K562 (cell line): ENCODE results near the gene CCNYL1. TPM values are rescaled to one million over a fixed set of nuclear protein-coding genes. Genes with fewer than 3 reads are reported as not detected.

ENCODE experiments used
- ATAC-seq: fragments of 200-7000 bp; cut with Tn5 transposase; 3 replicates; pipeline ENCODE4 v1.9.1; 2020; ENCODE audit warnings: moderate library complexity
- BruUV-seq: library from RNA; stranded (reverse); fragments of 400-500 nt; replicated peaks from 2 replicates; lab custom pipeline; 2021; lab: Mats Ljungman, UMichigan
- CTCF ChIA-PET: fragments of 300-600 bp; formaldehyde crosslinking; extraction: SDS; loops from one replicate; lab custom pipeline; 2021; ENCODE audit warnings: low intra/inter-chr PET ratio; lab: Yijun Ruan, JAX
- POLR2A ChIA-PET: fragments of 300-600, 350-650 bp; sonication (Branson Sonifier 250); formaldehyde crosslinking; extraction: SDS; loops from one replicate; lab custom pipeline; 2021; ENCODE audit warnings: antibody characterized with exemption, inconsistent platforms; lab: Yijun Ruan, JAX
- DNase-seq, 4 experiments: peaks; one replicate each; pipeline versions ENCODE4 v3.0.0 to v3.0.0-alpha.2; 2011 to 2018; ENCODE audit warnings: low spot score in 3 of 4, mixed read lengths in 3 of 4; ENCODE audit errors: extremely low read depth in 1 of 4
- FAIRE-seq: peaks from 2 replicates; lab custom pipeline; 2011; peaks lifted over from hg19 to GRCh38; lab: Jason Lieb, UNC
- H2AFZ ChIP-seq: 2 replicates; pipeline ENCODE4 v1.6.0; 2011; ENCODE audit warnings: low read depth, low read length, control low read depth, inconsistent platforms
- H3K27ac ChIP-seq: fragments of 200-600 bp; 3 replicates; pipeline ENCODE4 v1.8.0; 2011; ENCODE audit warnings: low read depth, mild to moderate bottlenecking, control low read depth, inconsistent platforms, low read length, moderate library complexity, mixed read lengths; ENCODE audit errors: extremely low read depth
- H3K27me3 ChIP-seq, 2 experiments: fragments of 300-600 bp in 1 of 2; 2 replicates in 1 of 2; 3 replicates in 1 of 2; pipeline versions ENCODE4 v1.6.0 to v1.8.0; 2011; ENCODE audit warnings: inconsistent platforms in 2 of 2, low read length in 2 of 2, mild to moderate bottlenecking in 1 of 2, mixed read lengths in 1 of 2, moderate library complexity in 1 of 2; ENCODE audit not compliant: control insufficient read depth in 2 of 2, insufficient read depth in 2 of 2
- H3K36me3 ChIP-seq: fragments of 300-600 bp; 3 replicates; pipeline ENCODE4 v1.8.0; 2011; ENCODE audit warnings: mild to moderate bottlenecking, low read length, inconsistent platforms; ENCODE audit not compliant: control insufficient read depth, insufficient read depth
- H3K4me1 ChIP-seq, 2 experiments: fragments of 200-600 bp in 1 of 2; replicated peaks in 1 of 2; 2 replicates in 1 of 2; 3 replicates in 1 of 2; pipeline versions ENCODE4 v1.5.1 to v1.8.0; 2011; ENCODE audit warnings: inconsistent platforms in 2 of 2, low read length in 2 of 2, mild to moderate bottlenecking in 1 of 2, mixed read lengths in 1 of 2, moderate library complexity in 1 of 2; ENCODE audit not compliant: control insufficient read depth in 2 of 2, insufficient read depth in 2 of 2
- H3K4me2 ChIP-seq: 2 replicates; pipeline ENCODE4 v1.6.1; 2011; ENCODE audit warnings: low read length, control low read depth, inconsistent platforms, mixed read lengths; ENCODE audit not compliant: insufficient read depth
- H3K4me3 ChIP-seq: fragments of 200-600 bp; sonication (generic), shearing (Covaris generic); 2 replicates; pipeline ENCODE4 v1.5.1; 2016; ENCODE audit warnings: control low read depth, inconsistent platforms
- H3K79me2 ChIP-seq: fragments of 200-600 bp; 3 replicates; pipeline ENCODE4 v1.8.0; 2011; ENCODE audit warnings: low read length, inconsistent platforms; ENCODE audit not compliant: control insufficient read depth, insufficient read depth
- H3K9ac ChIP-seq, 2 experiments: 2 replicates each; pipeline versions ENCODE4 v1.6.0 to v1.6.1; 2011; ENCODE audit warnings: low read depth in 2 of 2, low read length in 2 of 2, control low read depth in 1 of 2, inconsistent platforms in 1 of 2, mild to moderate bottlenecking in 1 of 2, mixed read lengths in 1 of 2; ENCODE audit not compliant: insufficient read depth in 1 of 2
- H3K9me1 ChIP-seq: one replicate; pipeline ENCODE4 v1.6.0; 2011; ENCODE audit warnings: inconsistent platforms, mild to moderate bottlenecking, low read length, moderate library complexity; ENCODE audit not compliant: control insufficient read depth, insufficient read depth
- H3K9me3 ChIP-seq: replicated peaks from 2 replicates; pipeline ENCODE4 v1.5.1; 2011; ENCODE audit warnings: low read depth, low read length, inconsistent platforms; ENCODE audit not compliant: control insufficient read depth, insufficient read depth
- H4K20me1 ChIP-seq: replicated peaks from 2 replicates; pipeline ENCODE4 v1.6.1; 2011; ENCODE audit warnings: low read length, inconsistent platforms, mixed read lengths; ENCODE audit not compliant: control insufficient read depth, insufficient read depth
- CGGBP1 ChIP-seq: fragments of 250-450 bp; sonication (Bioruptor Pico); IDR thresholded peaks from 2 replicates; pipeline ENCODE4 v1.9.0; 2021; ENCODE audit warnings: mild to moderate bottlenecking
- GABPB2 ChIP-seq: fragments of 250-450 bp; sonication (Bioruptor Pico); conservative IDR thresholded peaks from 2 replicates; pipeline ENCODE4 v1.5.1; 2021; ENCODE audit warnings: mild to moderate bottlenecking
- HDAC8 ChIP-seq: fragments of 450-650 bp; IDR thresholded peaks from 2 replicates; pipeline ENCODE4 v1.6.1; 2016; ENCODE audit warnings: mild to moderate bottlenecking, missing genetic modification characterization, moderate library complexity, missing compliant biosample characterization
- HNRNPUL1 ChIP-seq: fragments of 200-400 bp; formaldehyde crosslinking; IDR thresholded peaks from 2 replicates; pipeline ENCODE4 v1.6.1; 2017; ENCODE audit warnings: low read length
- KDM1A ChIP-seq, 2 experiments: fragments of 450-650 bp; IDR thresholded peaks; 2 replicates each; pipeline ENCODE4 v1.6.1; 2016; ENCODE audit warnings: mild to moderate bottlenecking in 2 of 2
- MLX ChIP-seq, 2 experiments: fragments of 450-650 bp in 1 of 2; sonication (generic) in 1 of 2; formaldehyde crosslinking; conservative IDR thresholded peaks; 2 replicates each; pipeline versions ENCODE4 v1.4.0 to v1.8.1; 2020 to 2022; ENCODE audit warnings: mild to moderate bottlenecking in 1 of 2, missing genetic modification reagents in 1 of 2
- MXI1 ChIP-seq: IDR thresholded peaks from 2 replicates; pipeline ENCODE4 v1.6.1; 2011; ENCODE audit warnings: low read depth, mild to moderate bottlenecking, improper control_type of control experiment, low read length
- NR3C1 ChIP-seq: sonication (generic); formaldehyde crosslinking; IDR thresholded peaks from 2 replicates; pipeline ENCODE4 v1.8.1; 2022; ENCODE audit warnings: missing genetic modification reagents
- ZNF277 ChIP-seq: fragments of 250-450 bp; sonication (Bioruptor Pico); IDR thresholded peaks from 2 replicates; pipeline ENCODE4 v1.8.0; 2022; ENCODE audit warnings: inconsistent platforms, mild to moderate bottlenecking, moderate library complexity, borderline replicate concordance
- WGBS: fragments of 100-300 bp; shearing (Covaris generic); methylation state at CpG from one replicate; pipeline ENCODE4 v1.1.6; 2016; ENCODE audit warnings: low coverage, mixed read lengths; ENCODE audit not compliant: insufficient coverage; ENCODE audit errors: missing lambda C conversion rate; 5-methylcytosine and 5-hydroxymethylcytosine counted together
- in situ Hi-C: fragments of 300-500 bp; cut with MboI; formaldehyde crosslinking; loops from 4 replicates; pipeline ENCODE4 v1.15.0; 2018; ENCODE audit warnings: inconsistent platforms, mixed read lengths
- intact Hi-C: fragments of 100-400 bp; cut with micrococcal nuclease; formaldehyde crosslinking; loops from 2 replicates; pipeline ENCODE4 v1.14.2; 2022
- polyA plus RNA-seq, 8 experiments: library from polyadenylated mRNA; depleted of rRNA in 4 of 8; stranded (reverse) in 5 of 8; unstranded in 3 of 8; fragments of >200 nt; fragmentation: Nextera tagmentation in 2 of 8; fragmentation: Illumina TruSeq in 1 of 8; extraction: Ambion mirVana in 2 of 8; extraction: Trizol in 1 of 8; gene quantifications; 2 replicates each; pipeline versions ENCODE4 v1.2.1 to v1.2.3, GENCODE V29; 2011 to 2014; ENCODE audit warnings: inconsistent platforms in 1 of 8, missing spikeins in 1 of 8
- total RNA-seq, 7 experiments: library from RNA; depleted of rRNA in 6 of 7; stranded (reverse); fragments of >200 nt in 6 of 7; fragmentation: Illumina TruSeq in 2 of 7; extraction: Trizol in 2 of 7; gene quantifications; 2 replicates each; pipeline versions ENCODE4 v1.2.1 to v1.2.3, GENCODE V29; 2011 to 2021; ENCODE audit warnings: low replicate concordance in 1 of 7

Gene CCNYL1
- total and polyA plus RNA-seq, 9 of the 15 experiments (the other 6 are each of a cell fraction or from before 2014, with no cell fraction given): 1.9 to 7.5 (median 4.7) TPM

GRCh38 chr2:207673431-207673830, 38.0 kb upstream of the CCNYL1 start:
- H3K79me2 ChIP-seq: no peaks in the 10 kb centered on the region
- no peak overlapping the region for H3K27ac ChIP-seq
- no peak overlapping the region for H3K4me2 ChIP-seq
- ATAC-seq (no peak), FAIRE-seq (no peak), DNase-seq (no peak)
- in situ Hi-C loops (no loop called here), intact Hi-C loops (no loop called here)
- no peaks in the 10 kb centered on the region for H3K9me1 ChIP-seq
- no TSS peak for BruUV-seq
- H2AFZ ChIP-seq: no peak overlapping the region
- H3K36me3 ChIP-seq: no peaks in the 10 kb centered on the region
- H4K20me1 ChIP-seq: no peaks in the 10 kb centered on the region
- 56% methylated on average over 2 of the region's 2 CpGs for WGBS
- H3K4me3 ChIP-seq: no peak overlapping the region
- peaks cover 0 to 2% of the 10 kb centered on the region in 2 experiments; a peak in 2 of 5 replicates for H3K4me1 ChIP-seq
- H3K27me3 ChIP-seq: no peaks in the 10 kb centered on the region
- ChIA-PET CTCF (no interaction called here), POLR2A (no interaction called here)
- H3K9me3 ChIP-seq: no peaks in the 10 kb centered on the region
- H3K9ac ChIP-seq: no peak overlapping the region
- TF ChIP-seq GABPB2 (CRISPR knock-in tag) (no peak), MXI1 (no peak), CGGBP1 (CRISPR knock-in tag) (no peak), KDM1A (IDR thresholded peaks at IDR 0.05) (no peak), HDAC8 (tag) (no peak), HNRNPUL1 (no peak), ZNF277 (no peak), MLX (CRISPR knock-in tag; conservative IDR thresholded peaks at IDR 0.05) (no peak), NR3C1 (CRISPR knock-in tag) (no peak)
